Measurements from ENCODE around the gene DOK4. TPM values are rescaled to one million over a fixed set of nuclear protein-coding genes. Genes with fewer than 3 reads are reported as not detected.

Gene DOK4
- total RNA-seq, 1 donor from 2014 or later: 23.2 TPM

- H3K4me3 ChIP-seq (ENCODE audit: low read depth, low read length): no peak overlapping the region
- TF ChIP-seq CTCF (IDR thresholded peaks at IDR 0.05; ENCODE audit: insufficient read depth, low read length, poor library complexity, severe bottlenecking): no peak
- H3K36me3 ChIP-seq (ENCODE audit: control insufficient read depth, insufficient read depth, low read length): no peaks in the 10 kb centered on the region
- H3K27me3 ChIP-seq (ENCODE audit: control insufficient read depth, insufficient read depth, low read length): peaks cover 3% of the 10 kb centered on the region
- DNase-seq (ENCODE audit: low read depth): no peak
These were observed 43.3 kb upstream of the DOK4 start for GRCh38 chr16:57529391-57530103.

GRCh38 chr16:57528499-57529390 lies 42.5 kb upstream of the DOK4 start:
- Histone ChIP-seq H3K27me3 (ENCODE audit: control insufficient read depth, insufficient read depth, low read length) (peaks cover 3% of the 10 kb centered on the region), H3K4me3 (ENCODE audit: low read depth, low read length) (no peak overlapping the region), H3K36me3 (ENCODE audit: control insufficient read depth, insufficient read depth, low read length) (no peaks in the 10 kb centered on the region)
- no peak for TF ChIP-seq CTCF (IDR thresholded peaks at IDR 0.05; ENCODE audit: insufficient read depth, low read length, poor library complexity, severe bottlenecking)
- no peak for DNase-seq (ENCODE audit: low read depth)

GRCh38 chr16:57527610-57528360 lies 41.5 kb upstream of the DOK4 start:
- Histone ChIP-seq H3K27me3 (ENCODE audit: control insufficient read depth, insufficient read depth, low read length) (peaks cover 3% of the 10 kb centered on the region), H3K36me3 (ENCODE audit: control insufficient read depth, insufficient read depth, low read length) (no peaks in the 10 kb centered on the region), H3K4me3 (ENCODE audit: low read depth, low read length) (no peak overlapping the region)
- no peak for TF ChIP-seq CTCF (IDR thresholded peaks at IDR 0.05; ENCODE audit: insufficient read depth, low read length, poor library complexity, severe bottlenecking)
- DNase-seq (ENCODE audit: low read depth): no peak

- Histone ChIP-seq H3K4me3 (ENCODE audit: low read depth, low read length) (no peak overlapping the region), H3K27me3 (ENCODE audit: control insufficient read depth, insufficient read depth, low read length) (peaks cover 3% of the 10 kb centered on the region), H3K36me3 (ENCODE audit: control insufficient read depth, insufficient read depth, low read length) (no peaks in the 10 kb centered on the region)
- no peak for DNase-seq (ENCODE audit: low read depth)
- TF ChIP-seq CTCF (IDR thresholded peaks at IDR 0.05; ENCODE audit: insufficient read depth, low read length, poor library complexity, severe bottlenecking): no peak
These were observed 40.7 kb upstream of the DOK4 start for GRCh38 chr16:57527027-57527426.

GRCh38 chr16:57526498-57526897 lies 40.2 kb upstream of the DOK4 start:
- Histone ChIP-seq H3K27me3 (ENCODE audit: control insufficient read depth, insufficient read depth, low read length) (peaks cover 3% of the 10 kb centered on the region), H3K4me3 (ENCODE audit: low read depth, low read length) (no peak overlapping the region), H3K36me3 (ENCODE audit: control insufficient read depth, insufficient read depth, low read length) (no peaks in the 10 kb centered on the region)
- no peak for TF ChIP-seq CTCF (IDR thresholded peaks at IDR 0.05; ENCODE audit: insufficient read depth, low read length, poor library complexity, severe bottlenecking)
- no peak for DNase-seq (ENCODE audit: low read depth)

All from kidney epithelial cell (primary cell).